Measurements from ENCODE around the gene ZNF587B. TPM values are rescaled to one million over a fixed set of nuclear protein-coding genes. Genes with fewer than 3 reads are reported as not detected.
"Not testable (repeated sequence)": the region's sequence is repeated elsewhere in the genome, so short reads cannot be mapped to it uniquely, and the experiment has no call there.

Gene ZNF587B
- total RNA-seq, 4 donors from 2014 or later = 5.3 to 25.0 (median 13.3) TPM

- peak overlapping the region; percentile 47 to 91 (median 88) for H3K27ac ChIP-seq
- intact Hi-C loops (cut with DNase I) = no loop called here
Measured at GRCh38 chr19:57800696-57801095, 29.4 kb upstream of the ZNF587B start.

GRCh38 chr19:57802269-57802668 is 27.8 kb upstream of the ZNF587B start:
- Histone ChIP-seq H3K4me3 (no peak overlapping the region), H3K27ac (peak overlapping the region; percentile 73 to 91 (median 88)), H3K4me1 (peaks cover 17 to 85% (median 46%) of the 10 kb centered on the region in 3 donors), H3K36me3 (peaks cover 0 to 19% (median 0%) of the 10 kb centered on the region in 3 donors), H3K9me3 (no peaks in the 10 kb centered on the region), H3K27me3 (no peaks in the 10 kb centered on the region)
- no peak for DNase-seq
- intact Hi-C loops (cut with DNase I) = no loop called here
- WGBS, 2 donors = 45 to 60% methylated on average over 4 of the region's 4 CpGs
- TF ChIP-seq POLR2A (IDR thresholded peaks at IDR 0.05) = no peak
- no peak for TF ChIP-seq CTCF (IDR thresholded peaks at IDR 0.05)

More at GRCh38 chr19:57800696-57801095, 29.4 kb upstream of the ZNF587B start:
- H3K36me3 ChIP-seq = peaks cover 4 to 22% (median 4%) of the 10 kb centered on the region in 3 donors
- no peak for DNase-seq
- no peaks in the 10 kb centered on the region for H3K27me3 ChIP-seq
- no peak for TF ChIP-seq POLR2A (IDR thresholded peaks at IDR 0.05)
- no peak for TF ChIP-seq CTCF (IDR thresholded peaks at IDR 0.05)
- H3K4me3 ChIP-seq = no peak overlapping the region
- 67 to 90% methylated on average over 4 to 5 of the region's 5 CpGs for WGBS, 2 donors
- peaks cover 17 to 76% (median 42%) of the 10 kb centered on the region in 3 donors for H3K4me1 ChIP-seq
- H3K9me3 ChIP-seq = no peaks in the 10 kb centered on the region

- H3K9me3 ChIP-seq = no peaks in the 10 kb centered on the region
- no peak for DNase-seq
- H3K4me3 ChIP-seq = peak overlapping the region; percentile 33 to 67 (median 56)
- H3K27ac ChIP-seq = peak overlapping the region in 3 of 4 donors; percentile 87 to 91 (median 89)
- TF ChIP-seq CTCF (IDR thresholded peaks at IDR 0.05) = no peak
- TF ChIP-seq POLR2A (IDR thresholded peaks at IDR 0.05) = no peak
- WGBS, 2 donors = 11 to 12% methylated on average over 6 of the region's 6 CpGs
- peaks cover 17 to 84% (median 46%) of the 10 kb centered on the region in 3 donors for H3K4me1 ChIP-seq
- intact Hi-C loops (cut with DNase I) = no loop called here
- H3K36me3 ChIP-seq = peaks cover 0 to 23% (median 4%) of the 10 kb centered on the region in 3 donors
- no peaks in the 10 kb centered on the region for H3K27me3 ChIP-seq
Measured at GRCh38 chr19:57803265-57803593, 26.9 kb upstream of the ZNF587B start.

- DNase-seq = no peak
- peaks cover 17 to 78% (median 45%) of the 10 kb centered on the region in 3 donors for H3K4me1 ChIP-seq
- no peak for TF ChIP-seq CTCF (IDR thresholded peaks at IDR 0.05)
- no peak for TF ChIP-seq POLR2A (IDR thresholded peaks at IDR 0.05)
Measured at GRCh38 chr19:57803594-57804325, 26.3 kb upstream of the ZNF587B start.

GRCh38 chr19:57807541-57807940 is 22.6 kb upstream of the ZNF587B start:
- no peak for DNase-seq
- H3K36me3 ChIP-seq = peaks cover 0 to 61% (median 4%) of the 10 kb centered on the region in 3 donors

More at GRCh38 chr19:57803594-57804325, 26.3 kb upstream of the ZNF587B start:
- 3 to 9% methylated on average over 18 to 19 of the region's 19 CpGs for WGBS, 2 donors
- Histone ChIP-seq H3K9me3 (no peaks in the 10 kb centered on the region), H3K27me3 (no peaks in the 10 kb centered on the region), H3K27ac (peak overlapping the region; percentile 87 to 91 (median 90)), H3K36me3 (peaks cover 0 to 27% (median 4%) of the 10 kb centered on the region in 3 donors), H3K4me3 (peak overlapping the region; percentile 33 to 67 (median 56))
- intact Hi-C loops (cut with DNase I) = no loop called here

GRCh38 chr19:57810410-57811295 is 19.4 kb upstream of the ZNF587B start:
- intact Hi-C loops (cut with DNase I); H3K27ac ChIP-seq: not testable (repeated sequence)

More at GRCh38 chr19:57807541-57807940, 22.6 kb upstream of the ZNF587B start:
- H3K4me1 ChIP-seq = peaks cover 12 to 47% (median 23%) of the 10 kb centered on the region in 3 donors
- no peak for TF ChIP-seq CTCF (IDR thresholded peaks at IDR 0.05)
- TF ChIP-seq POLR2A (IDR thresholded peaks at IDR 0.05) = no peak
- no peak overlapping the region for H3K4me3 ChIP-seq
- WGBS, 2 donors = 93 to 98% methylated on average over 2 of the region's 2 CpGs
- no peak overlapping the region for H3K27ac ChIP-seq
- no peaks in the 10 kb centered on the region for H3K9me3 ChIP-seq
- H3K27me3 ChIP-seq = no peaks in the 10 kb centered on the region
- intact Hi-C loops (cut with DNase I) = no loop called here

More at GRCh38 chr19:57810410-57811295, 19.4 kb upstream of the ZNF587B start:
- WGBS, 2 donors = 86 to 89% methylated on average over 16 to 17 of the region's 17 CpGs
- not testable (repeated sequence) for H3K4me3 ChIP-seq, H3K9me3 ChIP-seq, DNase-seq, H3K27me3 ChIP-seq
- peaks cover 0 to 65% (median 4%) of the 10 kb centered on the region in 3 donors for H3K36me3 ChIP-seq
- peaks cover 10 to 43% (median 24%) of the 10 kb centered on the region in 3 donors for H3K4me1 ChIP-seq
